ENCODE measurements around the gene CBARP. TPM values are rescaled to one million over a fixed set of nuclear protein-coding genes. Genes with fewer than 3 reads are reported as not detected.

CBARP gene
- polyA plus RNA-seq, 3 donors = 0.20 to 4.3 (median 2.0) TPM

GRCh38 chr19:1234051-1234954, 3.5 kb downstream of the CBARP start:
- WGBS, 3 donors = 81 to 93% (median 92%) methylated on average over 36 to 45 of the region's 45 CpGs
- no peak overlapping the region for H3K27ac ChIP-seq (ENCODE audit: low read depth, low read length)

- no peak overlapping the region for H3K27ac ChIP-seq (ENCODE audit: low read depth, low read length)
- WGBS, 3 donors = 39 to 85% (median 84%) methylated on average over 24 of the region's 24 CpGs
These were observed 4.6 kb downstream of the CBARP start for GRCh38 chr19:1233115-1233667.

GRCh38 chr19:1232652-1233072, 5.1 kb downstream of the CBARP start:
- WGBS, 3 donors = 7 to 27% (median 15%) methylated on average over 15 of the region's 15 CpGs
- H3K27ac ChIP-seq (ENCODE audit: low read depth, low read length) = no peak overlapping the region

- no peak overlapping the region for H3K27ac ChIP-seq (ENCODE audit: low read depth, low read length)
- 72 to 84% (median 79%) methylated on average over 15 of the region's 15 CpGs for WGBS, 3 donors
These were observed 5.8 kb downstream of the CBARP start for GRCh38 chr19:1231729-1232637.

- no peak overlapping the region for H3K27ac ChIP-seq (ENCODE audit: low read depth, low read length)
- 77 to 82% (median 80%) methylated on average over 23 to 38 of the region's 38 CpGs for WGBS, 3 donors
These were observed 6.9 kb downstream of the CBARP start for GRCh38 chr19:1230783-1231489.

GRCh38 chr19:1229924-1230782, 7.7 kb downstream of the CBARP start:
- no peak overlapping the region for H3K27ac ChIP-seq (ENCODE audit: low read depth, low read length)
- 84 to 91% (median 89%) methylated on average over 52 to 61 of the region's 61 CpGs for WGBS, 3 donors

- WGBS, 3 donors = 94 to 98% (median 96%) methylated on average over 100 to 158 of the region's 158 CpGs
These were observed 8.5 kb downstream of the CBARP start for GRCh38 chr19:1229056-1229923.

GRCh38 chr19:1228161-1228957, 9.4 kb downstream of the CBARP start:
- WGBS, 3 donors = 96 to 97% (median 97%) methylated on average over 77 to 100 of the region's 100 CpGs
- no peak overlapping the region for H3K27ac ChIP-seq (ENCODE audit: low read depth, low read length)

More at GRCh38 chr19:1229056-1229923, 8.5 kb downstream of the CBARP start:
- H3K27ac ChIP-seq (ENCODE audit: low read depth, low read length) = no peak overlapping the region

GRCh38 chr19:1227304-1228054, 10.3 kb downstream of the CBARP start:
- 88 to 92% (median 90%) methylated on average over 54 to 56 of the region's 56 CpGs for WGBS, 3 donors
- H3K27ac ChIP-seq (ENCODE audit: low read depth, low read length) = no peak overlapping the region

GRCh38 chr19:1226522-1227303, 11.1 kb downstream of the CBARP start:
- H3K27ac ChIP-seq (ENCODE audit: low read depth, low read length) = no peak overlapping the region
- 95 to 96% (median 95%) methylated on average over 46 to 50 of the region's 50 CpGs for WGBS, 3 donors

GRCh38 chr19:1226227-1226518, 11.6 kb downstream of the CBARP start:
- H3K27ac ChIP-seq (ENCODE audit: low read depth, low read length) = no peak overlapping the region
- 92 to 98% (median 93%) methylated on average over 9 to 11 of the region's 11 CpGs for WGBS, 3 donors

- 84 to 92% (median 84%) methylated on average over 28 to 29 of the region's 29 CpGs for WGBS, 3 donors
- no peak overlapping the region for H3K27ac ChIP-seq (ENCODE audit: low read depth, low read length)
These were observed 12.2 kb downstream of the CBARP start for GRCh38 chr19:1225440-1226226.

GRCh38 chr19:1224847-1225246, 13.0 kb downstream of the CBARP start:
- 88 to 92% (median 89%) methylated on average over 16 of the region's 16 CpGs for WGBS, 3 donors
- no peak overlapping the region for H3K27ac ChIP-seq (ENCODE audit: low read depth, low read length)
